SK-N-SH (cell line): ENCODE data around the gene CTTNBP2NL.

Experiments
- GABPA ChIP-seq: IDR thresholded peaks from 2 replicates; pipeline ENCODE4 v1.4.0; 2012; ENCODE audit warnings: low read depth, mild to moderate bottlenecking
- REST ChIP-seq: IDR thresholded peaks from 2 replicates; pipeline ENCODE4 v1.6.1; 2012; ENCODE audit warnings: mild to moderate bottlenecking, low read depth, low read length, moderate library complexity
- TF ChIP-seq, protein P1 (sequence below): fragments of 200-600 bp; sonication (generic); IDR thresholded peaks from 2 replicates; pipeline ENCODE4 v1.6.1; 2017; ENCODE audit warnings: antibody characterized with exemption, mild to moderate bottlenecking, moderate library complexity

DNA sequence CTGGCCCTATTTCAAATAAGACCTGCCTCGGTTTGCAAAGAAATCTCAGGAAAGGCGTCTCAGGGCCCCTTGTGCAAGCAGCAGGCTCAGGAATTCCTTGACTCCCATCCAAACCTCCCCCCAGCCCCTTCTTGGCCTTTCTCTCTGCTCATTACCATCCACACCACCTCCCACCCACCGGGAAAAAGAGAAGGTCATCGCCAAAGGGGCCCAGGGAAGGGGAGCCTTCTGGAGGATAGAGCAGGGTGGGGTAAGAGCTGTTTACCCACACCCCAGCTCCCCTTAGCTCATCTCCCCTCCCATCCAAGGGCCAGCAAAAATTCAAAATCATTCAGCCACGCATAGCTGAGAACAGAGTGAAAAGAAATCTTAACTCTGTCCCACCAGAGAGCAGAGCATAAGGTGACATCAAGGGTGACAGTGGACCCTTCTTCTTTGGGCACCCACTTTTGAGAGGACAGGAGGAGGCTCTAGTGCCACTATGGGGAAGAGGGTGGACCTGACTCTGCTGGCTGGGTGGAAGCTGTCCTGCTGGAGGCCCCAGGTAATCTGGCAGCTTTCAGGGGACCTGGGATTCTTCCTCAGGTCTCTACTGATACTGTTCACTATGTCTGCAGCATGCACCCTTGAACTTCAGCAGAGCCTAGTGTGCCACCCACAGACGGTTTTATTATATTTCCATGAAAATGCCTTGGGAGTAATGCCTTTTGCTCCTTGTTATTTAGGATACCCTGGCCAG, 108.8 kb downstream of the CTTNBP2NL start:
- TF ChIP-seq, protein P1, sequence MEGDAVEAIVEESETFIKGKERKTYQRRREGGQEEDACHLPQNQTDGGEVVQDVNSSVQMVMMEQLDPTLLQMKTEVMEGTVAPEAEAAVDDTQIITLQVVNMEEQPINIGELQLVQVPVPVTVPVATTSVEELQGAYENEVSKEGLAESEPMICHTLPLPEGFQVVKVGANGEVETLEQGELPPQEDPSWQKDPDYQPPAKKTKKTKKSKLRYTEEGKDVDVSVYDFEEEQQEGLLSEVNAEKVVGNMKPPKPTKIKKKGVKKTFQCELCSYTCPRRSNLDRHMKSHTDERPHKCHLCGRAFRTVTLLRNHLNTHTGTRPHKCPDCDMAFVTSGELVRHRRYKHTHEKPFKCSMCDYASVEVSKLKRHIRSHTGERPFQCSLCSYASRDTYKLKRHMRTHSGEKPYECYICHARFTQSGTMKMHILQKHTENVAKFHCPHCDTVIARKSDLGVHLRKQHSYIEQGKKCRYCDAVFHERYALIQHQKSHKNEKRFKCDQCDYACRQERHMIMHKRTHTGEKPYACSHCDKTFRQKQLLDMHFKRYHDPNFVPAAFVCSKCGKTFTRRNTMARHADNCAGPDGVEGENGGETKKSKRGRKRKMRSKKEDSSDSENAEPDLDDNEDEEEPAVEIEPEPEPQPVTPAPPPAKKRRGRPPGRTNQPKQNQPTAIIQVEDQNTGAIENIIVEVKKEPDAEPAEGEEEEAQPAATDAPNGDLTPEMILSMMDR = no peak
- TF ChIP-seq REST = no peak
- no peak for TF ChIP-seq GABPA
